SK-N-SH (cell line): ENCODE data around the gene PLD4.

Source experiments
- GABPA ChIP-seq: IDR thresholded peaks from 2 replicates; pipeline ENCODE4 v1.4.0; 2012; ENCODE audit warnings: low read depth, mild to moderate bottlenecking
- POLR2AphosphoS5 ChIP-seq: IDR thresholded peaks from 2 replicates; pipeline ENCODE4 v1.6.1; 2012; ENCODE audit warnings: low read depth, low read length
- RAD21 ChIP-seq: IDR thresholded peaks from 2 replicates; pipeline ENCODE4 v1.6.1; 2012; ENCODE audit warnings: mild to moderate bottlenecking, low read length
- RCOR1 ChIP-seq: fragments of 150-350 bp; IDR thresholded peaks from 2 replicates; pipeline ENCODE4 v1.6.1; 2017; ENCODE audit warnings: antibody characterized with exemption, low read length
- RFX5 ChIP-seq: IDR thresholded peaks from 2 replicates; pipeline ENCODE4 v1.6.1; 2012; ENCODE audit warnings: mild to moderate bottlenecking, improper control_type of control experiment, low read length
- TF ChIP-seq, protein P1 (sequence below): fragments of 200-600 bp; sonication (generic); IDR thresholded peaks from 2 replicates; pipeline ENCODE4 v1.6.1; 2017; ENCODE audit warnings: antibody characterized with exemption, mild to moderate bottlenecking, moderate library complexity
- TF ChIP-seq, protein P2 (sequence below): fragments of 150-350 bp; IDR thresholded peaks from 2 replicates; pipeline ENCODE4 v1.6.1; 2017; ENCODE audit warnings: antibody characterized with exemption, low read length, low read depth, borderline replicate concordance
- TF ChIP-seq, protein P3 (sequence below): fragments of 150-350 bp; IDR thresholded peaks from 2 replicates; pipeline ENCODE4 v1.6.1; 2016; ENCODE audit warnings: mild to moderate bottlenecking, low read depth, low read length

DNA sequence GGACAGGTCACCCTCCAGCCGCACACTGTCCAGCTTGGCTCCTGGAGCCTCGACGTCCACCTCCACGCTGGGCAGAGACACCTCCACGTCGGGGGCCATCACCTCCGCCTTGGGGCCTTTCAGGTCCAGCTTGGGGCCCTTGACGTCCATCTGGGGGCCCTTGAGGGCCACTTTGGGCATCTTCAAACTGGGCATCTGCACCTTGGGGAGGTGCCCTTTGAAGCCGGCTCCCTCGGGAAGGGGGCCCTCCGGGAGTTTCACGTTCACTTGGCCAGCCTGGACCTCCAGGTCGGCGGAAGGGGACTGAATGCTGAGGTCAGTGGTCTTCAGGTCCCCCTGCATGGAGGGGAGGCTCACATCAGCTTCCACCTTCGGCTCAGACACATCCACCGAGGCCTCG is 25.3 kb downstream of the PLD4 start:
- TF ChIP-seq RAD21: no peak
- TF ChIP-seq, protein P1, sequence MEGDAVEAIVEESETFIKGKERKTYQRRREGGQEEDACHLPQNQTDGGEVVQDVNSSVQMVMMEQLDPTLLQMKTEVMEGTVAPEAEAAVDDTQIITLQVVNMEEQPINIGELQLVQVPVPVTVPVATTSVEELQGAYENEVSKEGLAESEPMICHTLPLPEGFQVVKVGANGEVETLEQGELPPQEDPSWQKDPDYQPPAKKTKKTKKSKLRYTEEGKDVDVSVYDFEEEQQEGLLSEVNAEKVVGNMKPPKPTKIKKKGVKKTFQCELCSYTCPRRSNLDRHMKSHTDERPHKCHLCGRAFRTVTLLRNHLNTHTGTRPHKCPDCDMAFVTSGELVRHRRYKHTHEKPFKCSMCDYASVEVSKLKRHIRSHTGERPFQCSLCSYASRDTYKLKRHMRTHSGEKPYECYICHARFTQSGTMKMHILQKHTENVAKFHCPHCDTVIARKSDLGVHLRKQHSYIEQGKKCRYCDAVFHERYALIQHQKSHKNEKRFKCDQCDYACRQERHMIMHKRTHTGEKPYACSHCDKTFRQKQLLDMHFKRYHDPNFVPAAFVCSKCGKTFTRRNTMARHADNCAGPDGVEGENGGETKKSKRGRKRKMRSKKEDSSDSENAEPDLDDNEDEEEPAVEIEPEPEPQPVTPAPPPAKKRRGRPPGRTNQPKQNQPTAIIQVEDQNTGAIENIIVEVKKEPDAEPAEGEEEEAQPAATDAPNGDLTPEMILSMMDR: no peak
- no peak for TF ChIP-seq RCOR1
- TF ChIP-seq RFX5: no peak
- TF ChIP-seq, protein P2, sequence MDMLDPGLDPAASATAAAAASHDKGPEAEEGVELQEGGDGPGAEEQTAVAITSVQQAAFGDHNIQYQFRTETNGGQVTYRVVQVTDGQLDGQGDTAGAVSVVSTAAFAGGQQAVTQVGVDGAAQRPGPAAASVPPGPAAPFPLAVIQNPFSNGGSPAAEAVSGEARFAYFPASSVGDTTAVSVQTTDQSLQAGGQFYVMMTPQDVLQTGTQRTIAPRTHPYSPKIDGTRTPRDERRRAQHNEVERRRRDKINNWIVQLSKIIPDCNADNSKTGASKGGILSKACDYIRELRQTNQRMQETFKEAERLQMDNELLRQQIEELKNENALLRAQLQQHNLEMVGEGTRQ: no peak
- TF ChIP-seq POLR2AphosphoS5: no peak
- TF ChIP-seq GABPA: no peak
- TF ChIP-seq, protein P3, sequence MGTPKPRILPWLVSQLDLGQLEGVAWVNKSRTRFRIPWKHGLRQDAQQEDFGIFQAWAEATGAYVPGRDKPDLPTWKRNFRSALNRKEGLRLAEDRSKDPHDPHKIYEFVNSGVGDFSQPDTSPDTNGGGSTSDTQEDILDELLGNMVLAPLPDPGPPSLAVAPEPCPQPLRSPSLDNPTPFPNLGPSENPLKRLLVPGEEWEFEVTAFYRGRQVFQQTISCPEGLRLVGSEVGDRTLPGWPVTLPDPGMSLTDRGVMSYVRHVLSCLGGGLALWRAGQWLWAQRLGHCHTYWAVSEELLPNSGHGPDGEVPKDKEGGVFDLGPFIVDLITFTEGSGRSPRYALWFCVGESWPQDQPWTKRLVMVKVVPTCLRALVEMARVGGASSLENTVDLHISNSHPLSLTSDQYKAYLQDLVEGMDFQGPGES: no peak
